ENCODE results near the gene SHB.

SHB gene

DNA sequence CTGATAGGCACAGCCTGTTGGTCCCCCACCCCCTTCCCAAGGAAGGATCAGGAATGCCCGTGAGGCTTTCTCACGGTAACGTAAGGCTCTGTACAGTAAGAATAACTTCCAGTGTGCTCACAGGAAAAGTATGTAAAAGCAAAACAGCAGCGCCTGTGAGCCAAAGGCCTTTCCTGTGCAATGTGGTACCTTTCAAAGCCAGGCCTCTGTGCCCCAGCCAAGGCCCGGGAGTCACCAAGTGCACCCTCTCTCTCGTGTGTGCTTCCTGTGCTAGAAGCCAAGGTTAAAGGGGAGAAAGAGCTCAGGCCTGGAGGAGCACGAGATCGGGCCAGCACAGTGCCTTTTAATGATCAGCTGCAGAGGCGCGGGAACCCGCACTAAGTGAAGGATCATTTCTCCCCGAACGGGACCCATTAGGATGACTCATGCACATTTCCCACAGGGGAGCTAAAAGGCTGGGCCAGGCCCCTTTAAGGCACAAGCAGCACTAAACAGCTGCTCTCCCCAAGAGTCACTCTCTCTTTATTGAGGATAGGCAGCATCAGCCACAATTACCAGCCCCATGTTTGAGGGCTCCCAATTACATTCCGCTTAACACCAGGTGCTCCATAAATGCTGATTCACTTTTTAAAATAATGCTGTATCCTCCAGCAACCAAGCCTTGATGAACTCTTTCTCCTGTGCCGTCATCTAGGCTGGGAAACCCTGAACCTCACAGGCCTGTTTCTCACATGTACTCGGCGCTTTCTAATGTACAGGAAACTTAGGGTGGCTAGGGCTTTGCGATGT is 42.8 kb downstream of the SHB start:
- peak in 8 of 56 donors; percentile 11 to 54 (median 18) for DNase-seq

DNA sequence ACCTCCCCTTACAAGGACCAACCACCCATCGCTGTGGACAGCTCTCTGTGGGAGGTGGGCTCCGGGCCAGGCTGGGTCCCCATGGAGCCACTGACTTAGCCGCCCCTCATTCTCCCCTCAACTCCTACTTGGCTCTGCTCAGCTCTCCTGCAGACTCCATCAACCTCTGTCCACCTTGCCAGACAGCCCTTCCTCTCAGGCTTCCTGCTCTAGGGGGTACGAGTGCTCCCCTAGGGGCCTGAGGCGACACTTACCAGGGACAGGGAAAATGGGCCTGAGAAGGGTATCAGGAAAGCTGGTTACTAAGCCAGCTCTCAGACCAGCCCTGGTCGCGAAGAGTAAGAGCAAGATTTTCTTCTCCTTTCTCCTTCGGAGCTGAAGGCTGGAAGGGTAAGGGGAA is 43.9 kb downstream of the SHB start:
- no peak for DNase-seq

DNA sequence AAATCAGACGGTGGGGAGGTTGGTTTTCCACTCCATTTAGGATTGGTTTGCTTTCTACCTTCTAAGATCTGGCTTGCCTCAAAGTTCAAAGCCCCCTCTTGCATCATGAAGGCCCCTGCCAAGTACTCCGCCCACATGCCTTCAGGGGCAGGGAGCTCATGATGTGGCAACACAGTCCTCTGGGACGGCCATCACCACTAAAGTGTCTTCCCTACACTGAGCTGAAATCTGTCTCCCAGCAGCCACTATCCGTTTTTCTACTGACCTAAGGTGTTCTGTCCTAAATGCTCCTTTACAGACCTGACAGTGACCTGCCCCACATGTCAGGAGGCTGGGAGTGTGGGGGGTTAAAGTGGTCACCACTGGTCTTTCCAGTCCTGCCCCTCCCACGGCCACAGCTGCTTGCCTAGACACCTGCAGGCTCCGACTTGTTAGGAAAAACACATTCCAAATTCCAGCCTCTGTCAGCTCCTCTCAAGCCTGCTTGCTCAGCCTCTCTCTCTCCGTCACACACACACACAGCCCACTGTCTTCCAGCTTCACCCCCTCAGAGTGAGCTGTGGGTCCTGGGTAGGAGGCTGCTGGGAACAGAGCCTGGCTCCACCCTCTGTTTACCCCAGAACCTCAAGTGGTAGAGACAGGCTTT is 44.9 kb downstream of the SHB start:
- DNase-seq: peak in 49 of 56 donors; percentile 23 to 93 (median 66)

DNA sequence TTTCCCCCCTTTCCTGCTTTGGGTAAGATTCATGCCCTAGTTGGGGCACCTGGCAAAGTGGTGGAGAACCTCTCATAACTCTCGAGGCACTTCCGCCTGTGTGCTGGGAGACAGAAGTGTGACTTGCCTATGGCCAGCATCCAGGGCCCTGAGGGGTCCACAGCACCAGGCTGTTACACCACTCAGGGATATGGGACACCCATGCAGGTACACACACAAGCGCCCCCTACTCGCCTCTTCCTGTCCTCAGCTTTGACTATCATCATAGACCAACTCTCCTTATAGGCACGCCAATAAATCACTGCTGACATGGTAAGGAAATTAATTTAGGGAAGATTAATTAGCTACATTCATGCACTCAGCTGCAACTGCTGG is 45.4 kb downstream of the SHB start:
- no peak for DNase-seq

DNA sequence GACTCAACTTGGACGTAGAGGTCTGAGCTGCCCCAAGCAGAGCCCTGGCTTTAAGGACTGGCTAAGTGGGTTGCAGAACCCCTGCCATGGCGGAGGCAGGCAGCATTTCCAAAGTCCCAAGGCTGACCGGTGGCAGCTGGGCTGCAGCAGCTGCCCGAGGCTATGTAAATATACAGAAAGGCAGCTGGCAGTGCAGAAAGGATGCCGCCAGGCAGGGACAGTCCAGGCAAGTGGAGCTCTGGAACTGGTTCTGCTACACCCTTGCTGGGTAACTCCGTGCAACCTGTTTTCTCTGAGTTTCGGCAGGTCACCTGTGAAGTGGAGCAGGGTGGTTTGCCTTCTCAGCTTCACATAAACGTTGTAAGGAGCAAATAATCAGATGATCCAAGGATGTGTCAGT is 46.0 kb downstream of the SHB start:
- peak in 42 of 56 donors; percentile 17 to 78 (median 44) for DNase-seq

DNA sequence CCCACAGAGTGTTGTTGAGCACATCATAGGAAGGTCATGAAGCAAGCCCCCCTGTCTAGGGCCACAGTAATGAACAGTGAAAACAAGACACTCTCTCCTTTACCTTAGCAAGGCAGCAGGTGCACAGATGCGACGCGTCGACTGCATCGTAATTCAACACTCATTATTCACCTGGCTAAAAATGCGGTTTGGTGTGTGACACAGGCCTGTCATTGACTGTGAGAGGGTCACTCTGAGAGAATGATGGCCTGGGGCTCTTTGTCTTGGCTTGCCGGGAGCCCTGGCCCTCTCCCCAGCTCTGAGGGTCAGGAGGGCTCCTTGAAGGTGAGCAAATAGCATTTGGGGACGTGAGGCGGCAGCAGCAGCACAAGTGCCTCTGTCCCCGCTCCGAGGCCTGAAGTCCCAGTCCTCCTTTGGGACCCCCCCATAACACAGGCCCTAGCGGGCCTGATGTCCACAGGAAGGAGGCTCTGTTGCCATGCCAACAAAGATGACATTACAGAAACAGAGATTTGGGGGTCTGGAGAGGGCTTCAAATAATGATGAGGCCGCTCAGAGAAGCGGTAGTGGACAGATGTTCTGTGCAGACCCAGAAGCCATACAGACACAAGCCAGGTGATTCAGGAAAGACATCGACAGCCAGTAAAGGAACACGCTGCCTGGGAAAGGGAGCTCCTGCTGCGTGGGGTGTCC is 46.7 kb downstream of the SHB start:
- DNase-seq: no peak

DNA sequence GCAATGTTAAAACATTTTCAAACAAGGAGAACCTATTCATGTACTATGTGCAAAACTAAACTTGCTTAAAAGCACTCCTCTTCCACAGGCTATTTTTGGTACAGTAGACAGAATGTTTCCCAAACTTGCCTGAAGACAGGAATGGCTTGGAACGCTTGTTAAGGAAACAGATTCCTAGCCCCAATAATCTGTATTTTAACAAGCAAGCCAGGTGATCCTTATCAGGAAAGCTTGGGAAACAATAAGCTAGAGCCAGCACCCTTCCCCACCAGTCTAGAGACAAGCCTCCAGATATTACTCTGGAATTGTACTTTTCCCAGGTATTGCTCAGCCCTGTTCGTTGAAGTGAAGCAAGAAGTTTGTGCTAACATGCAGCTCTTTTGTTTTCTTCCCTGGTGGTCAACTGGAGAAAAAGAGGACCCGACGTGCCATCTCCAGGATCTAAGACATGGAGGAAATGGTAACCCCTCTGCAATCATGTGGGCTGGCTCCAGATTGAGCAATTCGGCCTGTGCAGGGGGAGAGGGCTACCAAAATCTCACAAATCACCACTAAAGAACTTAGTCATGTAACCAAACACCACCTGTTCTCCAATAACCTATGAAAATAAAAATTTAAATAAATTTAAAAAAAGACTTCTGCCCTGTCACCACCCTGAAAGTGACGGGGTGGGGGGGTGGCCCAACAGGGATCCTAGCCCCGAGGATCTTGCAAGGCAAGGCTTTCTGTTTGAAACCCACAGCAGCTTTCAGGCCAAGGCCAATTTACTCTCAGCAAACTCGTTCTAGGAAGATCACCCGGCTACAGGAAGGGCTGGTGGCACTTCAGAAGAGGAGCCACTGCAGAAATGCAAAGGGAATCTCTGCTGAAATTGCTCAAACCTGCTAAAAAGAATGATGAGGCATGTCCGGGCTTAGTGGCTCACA is 48.6 kb downstream of the SHB start:
- DNase-seq: no peak

DNA sequence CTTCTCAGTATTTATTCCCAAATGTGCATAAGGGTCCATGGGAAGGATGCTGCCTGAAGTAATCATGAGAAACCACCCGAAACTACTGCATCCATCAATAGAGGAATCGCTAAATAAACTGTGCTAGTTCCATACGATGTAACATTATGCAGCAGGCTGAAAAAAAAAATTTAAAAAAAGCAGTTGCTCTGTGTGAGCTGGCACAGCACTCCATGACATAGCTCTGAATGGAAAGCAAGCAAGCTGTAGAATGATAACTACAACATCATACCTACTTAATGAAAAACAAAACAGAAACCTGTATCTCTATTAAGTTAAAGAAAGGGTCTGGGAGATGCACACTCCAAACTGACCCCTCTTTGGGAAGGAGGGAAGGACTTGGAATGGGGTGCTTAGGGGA is 49.3 kb downstream of the SHB start:
- no peak for DNase-seq

DNA sequence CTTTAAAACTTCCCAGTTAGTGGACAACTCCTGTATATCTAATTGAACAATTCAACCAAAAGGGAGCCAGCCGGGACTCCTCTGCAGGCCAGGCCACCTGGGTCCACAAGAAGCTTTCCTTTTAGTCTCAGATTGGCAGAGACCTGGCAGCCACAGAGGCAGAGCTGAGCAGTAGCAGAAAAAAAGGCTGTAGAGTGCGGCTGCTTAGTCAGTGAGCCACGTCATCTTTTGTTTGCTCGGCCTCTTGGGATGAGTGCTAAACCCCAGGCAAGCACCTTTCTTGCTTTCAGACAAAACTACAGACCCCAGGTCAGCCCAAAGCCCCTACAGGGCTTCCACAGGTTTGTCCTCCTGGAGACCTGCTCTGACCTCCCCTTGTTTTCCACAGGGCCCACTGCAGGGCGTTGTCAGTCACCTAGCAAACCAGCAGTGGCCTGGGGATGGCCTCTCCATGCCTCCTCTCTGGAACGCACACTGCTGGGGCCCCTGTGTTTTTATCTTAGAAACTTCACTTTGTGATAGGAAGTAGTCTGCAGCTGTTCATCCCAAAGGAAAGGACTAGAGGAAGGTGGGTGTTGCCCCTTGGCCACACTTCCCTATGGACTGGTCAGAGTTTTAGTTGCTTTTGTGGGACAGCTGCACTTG is 49.9 kb downstream of the SHB start:
- peak in 44 of 56 donors; percentile 19 to 80 (median 50) for DNase-seq

DNA sequence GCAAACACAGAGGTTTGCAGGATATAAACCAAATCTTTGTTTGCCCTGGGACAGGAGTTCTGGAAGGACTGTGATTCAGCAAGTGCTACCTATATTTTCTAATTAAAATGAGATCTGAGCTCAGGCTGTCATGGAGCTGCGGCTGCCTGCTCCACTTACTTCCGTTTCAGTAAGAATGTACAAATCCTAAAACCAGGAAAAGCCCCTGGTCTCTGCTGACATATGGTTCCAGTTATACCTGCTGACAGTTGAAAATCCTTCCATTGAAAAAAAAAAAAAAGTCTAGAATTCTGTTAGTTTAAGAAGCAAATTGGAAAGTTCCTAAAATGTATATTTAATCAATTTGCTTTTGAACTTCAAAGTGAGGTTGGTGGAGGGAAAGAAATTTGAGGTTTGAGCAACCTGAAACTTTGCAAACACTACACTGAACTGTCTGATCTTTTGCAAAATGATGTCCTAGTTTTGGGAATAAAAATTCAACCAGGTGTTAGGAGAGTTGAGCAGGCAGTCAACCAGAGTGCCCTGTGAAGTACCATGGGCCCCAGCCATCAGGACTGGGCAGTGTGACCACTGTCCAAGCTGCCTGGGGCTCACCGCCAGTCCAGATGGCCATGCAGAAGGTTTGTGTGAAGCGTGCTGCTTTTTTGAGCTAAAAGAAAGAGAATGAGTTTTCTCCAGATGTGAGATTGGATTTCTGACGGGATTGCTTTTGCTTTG is 50.6 kb downstream of the SHB start:
- peak in 6 of 56 donors; percentile 28 to 60 (median 46) for DNase-seq

DNA sequence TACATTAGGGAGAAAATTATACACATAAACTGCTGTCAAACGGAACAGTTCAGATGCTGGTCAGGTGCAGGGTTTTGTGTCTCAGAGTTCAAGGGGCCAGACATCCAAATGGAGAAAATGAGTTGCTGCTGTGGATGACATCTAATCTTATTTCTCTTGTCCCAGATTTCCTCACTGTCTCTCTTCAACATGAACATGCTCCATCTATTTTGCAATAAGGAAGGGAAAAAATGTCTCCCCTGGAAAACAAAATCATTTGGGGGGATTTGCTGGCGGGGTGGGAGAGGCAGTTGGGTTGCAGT is 51.2 kb downstream of the SHB start:
- no peak for DNase-seq

DNA sequence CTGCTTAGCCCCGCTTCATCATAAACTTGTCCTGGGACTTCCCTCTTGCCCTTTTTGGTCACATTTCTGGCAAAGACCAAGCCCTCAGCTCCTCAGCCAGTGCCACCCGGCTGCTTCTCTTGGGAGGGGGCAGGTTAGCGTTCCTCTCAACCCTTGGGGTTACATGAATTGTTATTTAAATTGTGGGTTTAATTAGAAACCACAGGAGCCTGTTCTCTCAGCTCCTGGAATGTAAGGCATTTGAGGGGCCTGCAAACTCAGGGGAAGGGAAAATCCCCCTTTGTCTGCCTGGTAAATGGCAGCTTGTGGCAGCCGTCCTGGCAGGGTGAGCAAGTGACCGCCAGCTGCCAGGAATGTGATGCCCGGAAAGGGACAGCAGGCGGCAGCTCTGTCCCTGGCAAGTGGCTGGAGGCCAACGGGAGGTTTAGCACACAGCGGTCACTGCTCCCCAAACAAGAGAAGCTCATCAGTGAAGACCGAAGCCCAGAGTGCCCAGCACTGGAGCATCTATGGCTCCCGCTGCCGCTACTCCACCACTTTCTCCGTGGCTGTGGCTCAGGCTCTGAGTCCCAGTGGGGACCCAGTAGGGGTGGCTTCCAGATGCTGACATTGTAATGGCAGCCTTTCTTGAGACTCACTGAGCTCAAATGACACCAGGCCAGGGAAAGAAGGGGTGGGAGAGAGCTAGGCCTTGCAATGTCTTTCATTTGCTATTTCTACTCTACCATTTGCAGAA is 51.7 kb downstream of the SHB start:
- DNase-seq: peak in 55 of 56 donors; percentile 20 to 90 (median 80)

DNA sequence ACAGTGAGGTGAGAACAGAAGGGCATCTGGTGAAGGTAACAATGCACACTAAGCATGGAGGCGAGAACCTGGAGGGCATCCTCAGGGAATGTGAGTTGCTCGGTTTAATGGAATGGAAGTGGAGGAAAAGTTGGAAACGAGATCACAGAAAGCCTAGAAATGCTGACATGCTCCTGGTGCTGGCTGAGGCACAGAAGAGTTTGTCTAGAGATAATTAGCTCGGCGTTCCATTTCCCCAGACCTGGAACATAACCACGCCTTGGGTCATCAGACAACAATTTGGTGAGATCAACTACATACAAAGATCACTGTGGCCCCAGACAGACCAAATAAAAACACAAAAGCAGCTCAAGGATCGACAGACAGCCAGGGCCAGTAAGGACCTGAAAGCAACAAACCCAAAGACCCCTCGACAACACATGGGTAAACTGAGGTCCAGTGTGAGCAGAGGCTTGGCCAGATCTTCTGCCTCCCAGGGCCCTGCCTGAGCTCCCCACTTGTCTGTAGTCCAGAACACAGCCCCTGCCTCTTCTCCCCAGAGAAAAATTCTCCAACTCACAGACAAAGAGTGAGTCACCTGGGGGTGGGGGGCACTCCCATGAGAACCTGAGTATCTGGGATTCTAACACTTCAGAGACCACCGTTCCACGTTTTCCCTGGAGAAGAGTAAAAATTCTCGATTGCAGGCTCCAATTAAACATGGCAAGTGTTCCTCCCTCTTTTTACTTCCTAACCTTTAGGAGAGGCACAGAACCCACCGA is 52.5 kb downstream of the SHB start:
- DNase-seq: no peak

DNA sequence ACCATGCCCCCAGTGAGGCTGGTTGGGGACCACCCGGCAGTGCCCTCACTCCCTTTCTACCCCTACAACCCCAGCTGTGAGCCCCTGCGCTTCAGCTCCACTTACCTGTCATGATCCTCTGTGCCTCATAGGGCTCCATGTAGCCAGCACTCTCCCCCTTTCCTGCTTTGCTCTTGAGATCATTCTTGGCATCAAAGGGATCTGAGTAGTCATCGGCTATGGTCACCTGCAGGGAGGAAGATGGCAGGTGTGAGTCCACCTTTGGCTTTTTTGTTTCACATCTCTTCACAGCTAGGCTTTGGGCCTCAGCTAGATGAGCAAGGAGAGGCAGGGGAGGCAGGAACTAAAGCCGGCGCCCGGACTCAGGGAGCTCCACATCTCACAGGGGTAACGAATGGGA is 53.1 kb downstream of the SHB start:
- DNase-seq: no peak

DNA sequence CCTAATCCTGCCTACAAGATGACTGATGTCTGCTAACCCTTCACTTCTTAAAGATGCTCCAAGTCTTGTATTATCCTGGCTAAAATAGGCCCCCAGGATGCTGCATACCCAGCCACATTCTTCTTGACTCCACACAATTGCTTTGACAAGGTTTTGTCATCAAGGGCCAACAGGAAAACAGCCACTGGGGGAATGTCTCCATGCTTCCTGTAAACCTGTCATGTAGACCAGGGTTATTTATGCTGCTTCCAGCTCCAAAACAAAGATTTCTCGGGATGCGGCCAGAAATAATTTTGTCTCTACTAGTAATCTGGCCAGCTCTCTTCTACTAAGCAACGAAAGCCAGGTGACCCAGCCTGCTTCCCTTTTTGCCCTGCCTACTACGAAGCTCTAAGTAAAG is 53.8 kb downstream of the SHB start:
- DNase-seq: no peak

DNA sequence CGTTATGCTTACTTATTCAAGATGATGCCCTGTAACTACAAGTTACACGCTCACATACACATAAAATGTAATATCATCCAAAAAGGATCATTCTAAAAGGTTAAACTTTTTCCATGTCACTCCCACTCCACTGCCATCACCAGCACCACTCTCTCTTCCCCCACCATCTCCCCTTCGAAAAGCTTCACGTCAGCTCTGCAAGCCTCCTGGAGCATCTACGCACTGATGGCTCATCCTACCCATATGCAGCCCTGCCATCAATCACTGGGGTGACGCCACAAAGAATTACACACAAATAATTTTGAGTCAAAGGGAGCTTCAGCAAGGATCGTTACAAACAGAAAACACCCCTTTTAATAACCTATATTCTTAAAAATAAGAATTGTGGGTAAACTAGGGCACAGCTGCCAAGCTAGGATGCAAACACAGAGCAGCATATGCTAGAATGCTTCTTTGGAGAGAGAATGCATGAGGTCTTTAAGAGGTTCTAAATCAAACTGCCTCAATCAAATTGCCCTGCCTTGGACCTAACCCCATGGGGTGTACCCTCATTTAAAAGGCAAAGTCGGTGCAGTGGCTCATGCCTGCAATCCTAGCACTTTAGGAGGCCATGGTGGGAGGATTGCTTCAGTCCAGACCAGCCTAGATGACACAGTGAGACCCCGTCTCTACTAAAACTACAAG is 56.1 kb downstream of the SHB start:
- peak in 20 of 56 donors; percentile 18 to 73 (median 48) for DNase-seq

DNA sequence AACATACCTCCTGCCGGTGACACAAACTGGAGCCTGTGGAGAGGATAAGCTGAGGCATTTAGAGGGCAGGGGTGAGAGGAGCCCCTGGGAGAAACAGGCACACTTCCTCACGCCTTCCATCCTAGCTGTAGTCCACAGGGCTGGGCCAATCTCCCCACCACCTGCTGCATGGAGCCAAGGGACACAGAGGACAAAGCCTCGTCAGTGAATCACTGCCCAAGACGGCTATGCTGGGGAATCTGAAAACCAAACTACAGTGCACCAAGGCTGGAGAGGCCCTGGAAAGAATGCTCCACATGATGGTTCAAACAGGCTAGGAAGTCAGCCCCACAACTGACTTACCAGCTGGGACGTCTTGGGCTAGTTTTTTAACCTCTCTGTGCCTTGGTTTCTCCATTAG is 57.0 kb downstream of the SHB start:
- no peak for DNase-seq
